T-cell (primary cell): Measurements from ENCODE around the gene MYRIP. TPM values are rescaled to one million over a fixed set of nuclear protein-coding genes. Genes with fewer than 3 reads are reported as not detected.
"Not testable (repeated sequence)": the region's sequence is repeated elsewhere in the genome, so short reads cannot be mapped to it uniquely, and the experiment has no call there.

Experiments used
- ATAC-seq, 4 experiments: fragments of 200-7000 bp in 3 of 4; fragments of 150-1000 bp in 1 of 4; cut with Tn5 transposase; replicated peaks in 1 of 4; 1 replicate in 3 of 4; 2 replicates in 1 of 4; pipeline ENCODE4 v1.10.0; 2021; ENCODE audit warnings: moderate library complexity in 3 of 4, mild to moderate bottlenecking in 2 of 4, moderate number of reproducible peaks in 1 of 4
- CTCF ChIA-PET, 2 donors: fragments of 300-600 bp; sonication (Branson Sonifier 250); formaldehyde crosslinking; loops; one replicate each; lab custom pipeline; 2022; ENCODE audit warnings: antibody characterized with exemption in 2 of 2; lab: Charles Lee
- POLR2A ChIA-PET, 2 donors: fragments of 300-600 bp; sonication (Branson Sonifier 250); formaldehyde crosslinking; loops; one replicate each; lab custom pipeline; 2022; ENCODE audit warnings: antibody characterized with exemption in 2 of 2; lab: Charles Lee
- DNase-seq, 35 experiments: peaks; one replicate each; pipeline versions ENCODE4 v3.0.0 to v3.0.0-alpha.2; 2013 to 2023
- H3K27ac ChIP-seq: one replicate; pipeline ENCODE4 v1.5.1; 2013; ENCODE audit warnings: low read length
- H3K27me3 ChIP-seq, 2 experiments: replicated peaks in 1 of 2; 1 replicate in 1 of 2; 2 replicates in 1 of 2; pipeline versions ENCODE4 v1.6.1 to v1.7.0; 2013; ENCODE audit warnings: low read length in 1 of 2, mixed read lengths in 1 of 2; ENCODE audit not compliant: control insufficient read depth in 2 of 2, insufficient read depth in 2 of 2; ENCODE audit errors: extremely low read depth in 1 of 2
- H3K36me3 ChIP-seq, 2 donors: 1 replicate in 1 of 2; 2 replicates in 1 of 2; pipeline versions ENCODE4 v1.6.1 to v1.7.0; 2013; ENCODE audit warnings: low read length in 1 of 2; ENCODE audit not compliant: control insufficient read depth in 2 of 2, insufficient read depth in 1 of 2; ENCODE audit errors: extremely low read depth in 1 of 2
- H3K4me1 ChIP-seq, 2 experiments: 1 replicate in 1 of 2; 2 replicates in 1 of 2; pipeline versions ENCODE4 v1.6.1 to v1.7.0; 2013; ENCODE audit warnings: low read length in 2 of 2, mixed read lengths in 1 of 2; ENCODE audit not compliant: insufficient read depth in 2 of 2, control insufficient read depth in 1 of 2; ENCODE audit errors: extremely low read depth in 1 of 2
- H3K4me3 ChIP-seq, 2 donors: 1 replicate in 1 of 2; 2 replicates in 1 of 2; pipeline versions ENCODE4 v1.5.1 to v1.7.0; 2013; ENCODE audit warnings: mild to moderate bottlenecking in 2 of 2, low read length in 1 of 2, moderate library complexity in 1 of 2; ENCODE audit not compliant: control insufficient read depth in 1 of 2; ENCODE audit errors: extremely low read depth in 1 of 2
- H3K9me3 ChIP-seq: 2 replicates; pipeline ENCODE4 v1.7.0; 2013
- H3K27ac Mint-ChIP-seq, 2 donors: one replicate each; pipeline ENCODE4 v1.8.0; 2020 to 2021; ENCODE audit warnings: mild to moderate bottlenecking in 2 of 2, mixed read lengths in 2 of 2
- H3K27me3 Mint-ChIP-seq, 2 donors: one replicate each; pipeline ENCODE4 v1.8.0; 2021 to 2022; ENCODE audit warnings: mixed read lengths in 2 of 2
- H3K36me3 Mint-ChIP-seq: one replicate; pipeline ENCODE4 v1.8.0; 2021; ENCODE audit warnings: mixed read lengths
- H3K4me1 Mint-ChIP-seq, 3 donors: one replicate each; pipeline ENCODE4 v1.8.0; 2020 to 2022; ENCODE audit warnings: mixed read lengths in 3 of 3, mild to moderate bottlenecking in 1 of 3
- H3K4me3 Mint-ChIP-seq, 3 donors: one replicate each; pipeline ENCODE4 v1.8.0; 2020 to 2022; ENCODE audit warnings: mild to moderate bottlenecking in 3 of 3, mixed read lengths in 3 of 3, moderate library complexity in 3 of 3
- H3K9me3 Mint-ChIP-seq, 3 donors: one replicate each; pipeline ENCODE4 v1.8.0; 2020 to 2022; ENCODE audit warnings: mixed read lengths in 3 of 3
- WGBS: methylation state at CpG from one replicate; pipeline ENCODE4 v1.1.5; 2013; ENCODE audit warnings: missing lambda C conversion rate; ENCODE audit not compliant: insufficient coverage; 5-methylcytosine and 5-hydroxymethylcytosine counted together
- total RNA-seq, 35 experiments: library from RNA in 6 of 35; stranded (reverse) in 6 of 35; fragments of 120-200 nt in 1 of 35; gene quantifications; one replicate each; pipeline versions ENCODE4 v1.2.1 to v1.2.4 and lab custom pipeline; 2013 to 2026

Gene MYRIP
- total RNA-seq, 5 donors from 2014 or later (not counting 1 experiment from before 2014, with no cell fraction given): not detected

GRCh38 chr3:39810647-39811161 is 1.3 kb downstream of the MYRIP start:
- Mint-ChIP-seq H3K36me3 (no peaks in the 10 kb centered on the region), H3K9me3 (no peaks in the 10 kb centered on the region), H3K27ac (no peak overlapping the region), H3K4me3 (peak overlapping the region; percentile 34 to 76 (median 54)), H3K4me1 (peaks cover 16 to 21% (median 18%) of the 10 kb centered on the region in 3 donors), H3K27me3 (peaks cover 55 to 84% of the 10 kb centered on the region in 2 donors)
- DNase-seq (no peak), ATAC-seq (no peak)
- Histone ChIP-seq H3K27ac (no peak overlapping the region), H3K27me3 (peaks cover 20 to 29% of the 10 kb centered on the region in 2 experiments), H3K36me3 (no peaks in the 10 kb centered on the region), H3K9me3 (no peaks in the 10 kb centered on the region), H3K4me3 (no peak overlapping the region), H3K4me1 (peaks cover 0 to 10% of the 10 kb centered on the region in 2 experiments)
- CTCF ChIA-PET: no interaction called here
- POLR2A ChIA-PET: no interaction called here
- whole genome bisulfite sequencing: 5% methylated on average over 4 of the region's 16 CpGs

- POLR2A ChIA-PET: no interaction called here
- Mint-ChIP-seq H3K4me1 (peaks cover 16 to 21% (median 18%) of the 10 kb centered on the region in 3 donors), H3K27ac (no peak overlapping the region), H3K9me3 (no peaks in the 10 kb centered on the region), H3K36me3 (no peaks in the 10 kb centered on the region), H3K27me3 (peaks cover 53 to 75% of the 10 kb centered on the region in 2 donors), H3K4me3 (peak overlapping the region in 1 of 3 donors; percentile 76)
- no peaks in the 10 kb centered on the region for H3K9me3 ChIP-seq
- H3K4me1 ChIP-seq: peaks cover 0 to 10% of the 10 kb centered on the region in 2 experiments
- H3K27ac ChIP-seq: no peak overlapping the region
- ATAC-seq (no peak), DNase-seq (no peak)
- peaks cover 20 to 31% of the 10 kb centered on the region in 2 experiments for H3K27me3 ChIP-seq
- no peak overlapping the region for H3K4me3 ChIP-seq
- CTCF ChIA-PET: no interaction called here
- H3K36me3 ChIP-seq: no peaks in the 10 kb centered on the region
- no CpG with 5 or more reads among the region's 9 CpGs for WGBS
Measured at GRCh38 chr3:39811561-39811960, 2.2 kb downstream of the MYRIP start.

- POLR2A ChIA-PET: no interaction called here
- H3K27me3 Mint-ChIP-seq: peaks cover 44 to 69% of the 10 kb centered on the region in 2 donors
- CTCF ChIA-PET: no interaction called here
- H3K27me3 ChIP-seq: peaks cover 23 to 31% of the 10 kb centered on the region in 2 experiments
- no peak overlapping the region for H3K4me3 ChIP-seq
- WGBS: 50% methylated on average over 1 of the region's 2 CpGs
- ATAC-seq: no peak
- H3K27ac Mint-ChIP-seq: no peak overlapping the region
- no peaks in the 10 kb centered on the region for H3K9me3 ChIP-seq
- peaks cover 0 to 10% of the 10 kb centered on the region in 2 experiments for H3K4me1 ChIP-seq
- H3K4me1 Mint-ChIP-seq: peaks cover 16 to 21% (median 18%) of the 10 kb centered on the region in 3 donors
- no peaks in the 10 kb centered on the region for H3K9me3 Mint-ChIP-seq
- H3K36me3 Mint-ChIP-seq: no peaks in the 10 kb centered on the region
- H3K36me3 ChIP-seq: no peaks in the 10 kb centered on the region
- H3K27ac ChIP-seq: no peak overlapping the region
- no peak overlapping the region for H3K4me3 Mint-ChIP-seq
- no peak for DNase-seq
Measured at GRCh38 chr3:39812537-39812936, 3.1 kb downstream of the MYRIP start.

GRCh38 chr3:39814007-39814406 is 4.6 kb downstream of the MYRIP start:
- Mint-ChIP-seq H3K27me3 (peaks cover 30 to 54% of the 10 kb centered on the region in 2 donors), H3K4me1 (peaks cover 13 to 16% (median 14%) of the 10 kb centered on the region in 3 donors), H3K4me3 (no peak overlapping the region), H3K9me3 (no peaks in the 10 kb centered on the region), H3K27ac (no peak overlapping the region), H3K36me3 (no peaks in the 10 kb centered on the region)
- no peak for DNase-seq
- Histone ChIP-seq H3K27ac (no peak overlapping the region), H3K27me3 (peaks cover 21 to 24% of the 10 kb centered on the region in 2 experiments), H3K9me3 (no peaks in the 10 kb centered on the region), H3K36me3 (no peaks in the 10 kb centered on the region), H3K4me3 (no peak overlapping the region), H3K4me1 (peaks cover 0 to 10% of the 10 kb centered on the region in 2 experiments)
- no peak for ATAC-seq
- ChIA-PET POLR2A (no interaction called here), CTCF (no interaction called here)

- ChIA-PET CTCF (no interaction called here), POLR2A (no interaction called here)
- Histone ChIP-seq H3K27me3 (peaks cover 2 to 6% of the 10 kb centered on the region in 2 experiments), H3K9me3 (no peaks in the 10 kb centered on the region), H3K27ac (no peak overlapping the region), H3K4me1 (no peaks in the 10 kb centered on the region), H3K4me3 (no peak overlapping the region), H3K36me3 (no peaks in the 10 kb centered on the region)
- Mint-ChIP-seq H3K27ac (no peak overlapping the region), H3K36me3 (no peaks in the 10 kb centered on the region), H3K9me3 (no peaks in the 10 kb centered on the region), H3K27me3 (peaks cover 0 to 14% of the 10 kb centered on the region in 2 donors), H3K4me1 (no peaks in the 10 kb centered on the region), H3K4me3 (no peak overlapping the region)
- ATAC-seq (no peak), DNase-seq (no peak)
- WGBS: 31% methylated on average over 3 of the region's 3 CpGs
Measured at GRCh38 chr3:39819899-39820298, 10.5 kb downstream of the MYRIP start.

- H3K36me3 ChIP-seq, H3K9me3 ChIP-seq, H3K36me3 Mint-ChIP-seq, POLR2A ChIA-PET, H3K4me1 Mint-ChIP-seq, H3K27ac ChIP-seq, H3K4me3 ChIP-seq, ATAC-seq, DNase-seq, CTCF ChIA-PET, H3K4me3 Mint-ChIP-seq, H3K27ac Mint-ChIP-seq, H3K27me3 ChIP-seq, H3K4me1 ChIP-seq: not testable (repeated sequence)
- 69% methylated on average over 2 of the region's 4 CpGs for WGBS
- H3K27me3 Mint-ChIP-seq: peaks cover 0 to 23% of the 10 kb centered on the region in 2 donors
- peaks cover 0 to 12% (median 6%) of the 10 kb centered on the region in 3 donors for H3K9me3 Mint-ChIP-seq
Measured at GRCh38 chr3:39833764-39834163, 24.4 kb downstream of the MYRIP start.
